ENCODE data around the gene TAF11L7.

DNA sequence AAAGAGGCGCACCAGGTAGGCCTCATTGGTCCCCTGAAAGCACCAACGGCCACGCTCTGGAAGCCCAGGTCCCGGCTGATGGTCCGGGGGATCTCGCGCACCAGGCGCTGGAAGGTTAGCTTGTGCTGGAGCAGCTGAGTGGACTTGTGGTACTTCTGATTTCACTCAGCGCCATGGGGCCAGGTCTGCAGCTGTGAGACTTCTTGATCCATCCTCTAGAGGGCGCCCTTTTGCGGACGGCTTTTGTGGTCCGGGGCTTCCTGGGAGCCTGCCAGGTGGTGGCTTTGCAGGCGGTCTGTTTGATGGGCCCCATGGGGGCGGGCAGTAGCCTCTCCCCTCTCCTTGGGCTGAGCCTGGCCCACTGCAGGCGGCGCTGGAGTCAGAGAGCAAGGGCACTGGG is 35.1 kb upstream of the TAF11L7 start:
- TF ChIP-seq ZNF830 (tag by site-specific recombination; IDR thresholded peaks at IDR 0.05; ENCODE audit: low read depth) (no peak), ZNF558 (tag by site-specific recombination; IDR thresholded peaks at IDR 0.05) (no peak), YY1 (tag by site-specific recombination; IDR thresholded peaks at IDR 0.05) (no peak), ZNF175 (tag by site-specific recombination; IDR thresholded peaks at IDR 0.05) (no peak), ZNF623 (tag by site-specific recombination; IDR thresholded peaks at IDR 0.05) (no peak), ZNF658 (tag by site-specific recombination; IDR thresholded peaks at IDR 0.05) (no peak), SETDB1 (IDR thresholded peaks at IDR 0.05; ENCODE audit: insufficient read length, low read length) (no peak), ZNF837 (tag by site-specific recombination; IDR thresholded peaks at IDR 0.05) (no peak), ZNF768 (tag by site-specific recombination; IDR thresholded peaks at IDR 0.05) (no peak)
- TF ChIP-seq, protein P1, sequence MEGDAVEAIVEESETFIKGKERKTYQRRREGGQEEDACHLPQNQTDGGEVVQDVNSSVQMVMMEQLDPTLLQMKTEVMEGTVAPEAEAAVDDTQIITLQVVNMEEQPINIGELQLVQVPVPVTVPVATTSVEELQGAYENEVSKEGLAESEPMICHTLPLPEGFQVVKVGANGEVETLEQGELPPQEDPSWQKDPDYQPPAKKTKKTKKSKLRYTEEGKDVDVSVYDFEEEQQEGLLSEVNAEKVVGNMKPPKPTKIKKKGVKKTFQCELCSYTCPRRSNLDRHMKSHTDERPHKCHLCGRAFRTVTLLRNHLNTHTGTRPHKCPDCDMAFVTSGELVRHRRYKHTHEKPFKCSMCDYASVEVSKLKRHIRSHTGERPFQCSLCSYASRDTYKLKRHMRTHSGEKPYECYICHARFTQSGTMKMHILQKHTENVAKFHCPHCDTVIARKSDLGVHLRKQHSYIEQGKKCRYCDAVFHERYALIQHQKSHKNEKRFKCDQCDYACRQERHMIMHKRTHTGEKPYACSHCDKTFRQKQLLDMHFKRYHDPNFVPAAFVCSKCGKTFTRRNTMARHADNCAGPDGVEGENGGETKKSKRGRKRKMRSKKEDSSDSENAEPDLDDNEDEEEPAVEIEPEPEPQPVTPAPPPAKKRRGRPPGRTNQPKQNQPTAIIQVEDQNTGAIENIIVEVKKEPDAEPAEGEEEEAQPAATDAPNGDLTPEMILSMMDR (tag by site-specific recombination; IDR thresholded peaks at IDR 0.05), result 0 out of 2 replicates have a peak, but pooled peaks have one; percentile 20

Measured in HEK293 (cell line).